Loucy (cell line): ENCODE measurements around the gene TCL1B.

Experiments used
- CTCF ChIP-seq: fragments of 200-600 bp; sonication (generic); conservative IDR thresholded peaks from 2 replicates; pipeline ENCODE4 v1.5.1; 2014; ENCODE audit warnings: mild to moderate bottlenecking, antibody characterized with exemption, low read length
- EZH2phosphoT487 ChIP-seq: fragments of 200-600 bp; IDR thresholded peaks from 2 replicates; pipeline ENCODE4 v1.6.1; 2018; ENCODE audit warnings: antibody characterized with exemption, mild to moderate bottlenecking, moderate library complexity, borderline replicate concordance

DNA sequence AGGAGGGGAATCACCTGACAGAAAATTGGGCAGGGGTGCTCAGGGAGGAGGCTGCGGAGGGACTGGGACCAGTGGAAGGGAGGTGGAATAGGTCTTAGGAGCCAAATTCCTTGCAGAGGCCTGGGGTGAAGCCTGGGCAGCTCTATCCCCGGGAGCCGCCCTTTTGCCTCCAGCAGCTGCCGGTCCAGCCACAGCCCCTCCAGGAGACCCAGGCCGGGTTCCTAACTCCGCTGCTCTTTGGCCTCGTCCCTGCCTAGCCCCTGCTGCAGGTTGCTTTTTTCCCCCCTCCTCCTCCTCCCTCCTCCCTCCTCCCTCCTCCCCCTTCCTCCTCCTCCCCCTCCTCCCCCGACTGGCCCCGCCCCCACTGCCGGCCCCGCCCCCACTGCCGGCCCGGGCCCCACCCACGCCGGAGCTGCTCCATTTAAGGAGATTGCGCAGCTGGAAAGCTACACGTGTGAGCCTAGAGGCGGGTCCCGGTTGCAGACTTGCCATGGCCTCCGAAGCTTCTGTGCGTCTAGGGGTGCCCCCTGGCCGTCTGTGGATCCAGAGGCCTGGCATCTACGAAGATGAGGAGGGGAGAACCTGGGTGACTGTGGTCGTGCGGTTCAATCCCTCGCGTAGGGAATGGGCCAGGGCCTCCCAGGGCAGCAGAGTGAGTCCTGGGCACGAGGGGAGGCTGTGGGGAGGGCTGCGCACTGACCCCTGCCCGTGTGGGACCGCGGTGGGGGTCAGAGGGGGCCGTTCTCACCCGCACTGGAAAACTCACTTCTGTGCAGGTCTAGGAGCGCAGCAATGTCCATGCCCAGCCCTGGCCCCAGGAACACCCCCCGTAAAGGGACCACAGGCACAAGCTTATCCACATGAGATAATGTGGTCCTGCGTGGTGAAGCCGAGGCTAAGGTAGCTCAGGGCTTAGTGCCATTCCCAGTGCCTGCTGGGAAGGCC lies at the start of gene TCL1B:
- TF ChIP-seq CTCF (no peak), EZH2phosphoT487 (no peak)
